Activated CD8-positive, alpha-beta memory T cell treated with anti-CD3 and anti-CD28 coated beads, Interleukin-2, amount 50 U/mL, for 4 hours (primary cell): ENCODE results near the gene IRF5.
"Not testable (repeated sequence)": the region's sequence is repeated elsewhere in the genome, so short reads cannot be mapped to it uniquely, and the experiment has no call there.

ENCODE experiments used
- DNase-seq: peaks from one replicate; pipeline ENCODE4 v3.0.0-alpha.2; 2020

The IRF5 gene

GRCh38 chr7:128940494-128941322, 3.0 kb downstream of the IRF5 start:
- DNase-seq: no peak

GRCh38 chr7:128941323-128941890, 3.7 kb downstream of the IRF5 start:
- no peak for DNase-seq

- no peak for DNase-seq
Measured at GRCh38 chr7:128941946-128942526, 4.3 kb downstream of the IRF5 start.

GRCh38 chr7:128943251-128943650, 5.5 kb downstream of the IRF5 start:
- DNase-seq: not testable (repeated sequence)

GRCh38 chr7:128944487-128945236, 6.9 kb downstream of the IRF5 start:
- DNase-seq: no peak

GRCh38 chr7:128945668-128946366, 8.1 kb downstream of the IRF5 start:
- no peak for DNase-seq

GRCh38 chr7:128946936-128947830, 9.5 kb downstream of the IRF5 start:
- DNase-seq: no peak

- no peak for DNase-seq
Measured at GRCh38 chr7:128947854-128948253, 10.1 kb downstream of the IRF5 start.

GRCh38 chr7:128948312-128948973, 10.7 kb downstream of the IRF5 start:
- no peak for DNase-seq

- DNase-seq: no peak
Measured at GRCh38 chr7:128948976-128949760, 11.4 kb downstream of the IRF5 start.

- no peak for DNase-seq
Measured at GRCh38 chr7:128951296-128951695, 13.6 kb downstream of the IRF5 start.

- no peak for DNase-seq
Measured at GRCh38 chr7:128954150-128954549, 16.4 kb downstream of the IRF5 start.

GRCh38 chr7:128954830-128955802, 17.4 kb downstream of the IRF5 start:
- no peak for DNase-seq

GRCh38 chr7:128955981-128956380, 18.3 kb downstream of the IRF5 start:
- no peak for DNase-seq

- DNase-seq: no peak
Measured at GRCh38 chr7:128959296-128959695, 21.6 kb downstream of the IRF5 start.

GRCh38 chr7:128961030-128961659, 23.4 kb downstream of the IRF5 start:
- DNase-seq: no peak

GRCh38 chr7:128962899-128963298, 25.2 kb downstream of the IRF5 start:
- DNase-seq: no peak

- DNase-seq: no peak
Measured at GRCh38 chr7:128963327-128963757, 25.6 kb downstream of the IRF5 start.

- DNase-seq: no peak
Measured at GRCh38 chr7:128968624-128969023, 30.9 kb downstream of the IRF5 start.
